Spleen (tissue), 7 donors: ENCODE results near the gene SYNDIG1.

Experiments used
- POLR2A ChIP-seq, 3 donors: fragments of 450-650 bp; IDR thresholded peaks; one replicate each; pipeline ENCODE4 v1.5.1; 2017; ENCODE audit warnings: antibody characterized with exemption in 3 of 3, mild to moderate bottlenecking in 1 of 3
- POLR2AphosphoS5 ChIP-seq, 3 donors: sonication (generic); formaldehyde crosslinking; IDR thresholded peaks; one replicate each; pipeline ENCODE4 v1.5.1; 2017; ENCODE audit warnings: antibody characterized with exemption in 3 of 3
- TF ChIP-seq, protein P1 (sequence below), 11 experiments: fragments of 200-600 bp in 7 of 11; fragments of 450-650 bp in 4 of 11; sonication (generic) in 4 of 11; IDR thresholded peaks in 8 of 11; conservative IDR thresholded peaks in 3 of 11; 1 replicate in 7 of 11; 2 replicates in 4 of 11; pipeline versions ENCODE4 v1.4.0 to v1.8.0; 2016 to 2021; ENCODE audit warnings: antibody characterized with exemption in 11 of 11, inconsistent platforms in 4 of 11, mild to moderate bottlenecking in 1 of 11
- donor health status: DM: no; HTN: no; CAD: no; lungs with moderate emphysema.
- donor health status: DM: no; HTN: no; CAD: no.
- donor health status: DM: no; HTN: no; CAD: no.

DNA sequence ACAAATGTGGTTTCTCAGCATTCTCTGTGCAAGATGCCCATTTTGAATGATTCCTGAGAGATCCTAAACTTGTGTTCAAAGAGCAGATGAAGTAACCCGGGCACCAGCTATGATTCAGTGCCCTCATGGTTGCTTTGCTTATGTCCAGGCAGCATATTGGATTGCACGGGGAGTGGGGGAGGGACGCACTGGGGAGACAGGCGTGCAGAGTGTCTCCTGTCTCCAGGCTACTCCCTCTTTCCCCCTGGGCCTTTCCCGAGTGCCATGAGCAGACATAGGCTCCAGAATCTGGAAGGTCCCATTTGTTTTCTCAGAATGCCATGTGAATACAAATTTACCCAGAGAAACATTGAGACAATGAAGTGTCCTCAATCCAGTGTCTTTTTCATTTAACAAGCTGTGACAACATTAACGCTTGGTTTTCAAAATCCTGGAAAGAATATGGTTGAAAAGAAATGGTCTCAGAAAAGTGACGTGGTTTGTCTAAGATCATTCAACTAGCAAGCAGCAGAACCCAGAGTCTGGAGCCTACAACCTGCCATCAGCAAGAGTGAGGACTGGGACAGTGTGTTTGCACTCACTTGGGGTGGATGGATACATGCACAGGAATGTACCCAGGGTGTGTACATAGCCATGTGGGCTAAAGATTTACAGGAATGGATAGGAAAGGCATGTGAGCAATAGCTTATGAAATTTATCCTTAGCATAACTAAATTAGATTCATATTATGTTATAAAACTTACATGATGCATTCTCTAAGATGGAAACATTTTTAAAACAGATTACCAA, 4.2 kb downstream of the SYNDIG1 start:
- TF ChIP-seq, protein P1, sequence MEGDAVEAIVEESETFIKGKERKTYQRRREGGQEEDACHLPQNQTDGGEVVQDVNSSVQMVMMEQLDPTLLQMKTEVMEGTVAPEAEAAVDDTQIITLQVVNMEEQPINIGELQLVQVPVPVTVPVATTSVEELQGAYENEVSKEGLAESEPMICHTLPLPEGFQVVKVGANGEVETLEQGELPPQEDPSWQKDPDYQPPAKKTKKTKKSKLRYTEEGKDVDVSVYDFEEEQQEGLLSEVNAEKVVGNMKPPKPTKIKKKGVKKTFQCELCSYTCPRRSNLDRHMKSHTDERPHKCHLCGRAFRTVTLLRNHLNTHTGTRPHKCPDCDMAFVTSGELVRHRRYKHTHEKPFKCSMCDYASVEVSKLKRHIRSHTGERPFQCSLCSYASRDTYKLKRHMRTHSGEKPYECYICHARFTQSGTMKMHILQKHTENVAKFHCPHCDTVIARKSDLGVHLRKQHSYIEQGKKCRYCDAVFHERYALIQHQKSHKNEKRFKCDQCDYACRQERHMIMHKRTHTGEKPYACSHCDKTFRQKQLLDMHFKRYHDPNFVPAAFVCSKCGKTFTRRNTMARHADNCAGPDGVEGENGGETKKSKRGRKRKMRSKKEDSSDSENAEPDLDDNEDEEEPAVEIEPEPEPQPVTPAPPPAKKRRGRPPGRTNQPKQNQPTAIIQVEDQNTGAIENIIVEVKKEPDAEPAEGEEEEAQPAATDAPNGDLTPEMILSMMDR (IDR thresholded peaks at IDR 0.05 in 8 of 11, conservative IDR thresholded peaks at IDR 0.05 in 3 of 11) = no peak
- TF ChIP-seq POLR2AphosphoS5 (IDR thresholded peaks at IDR 0.05) = no peak
- no peak for TF ChIP-seq POLR2A (IDR thresholded peaks at IDR 0.05)
